HG02884 (cell line): ENCODE results near the gene TMEM52.

Source experiments
- ATAC-seq: cut with Tn5 transposase; IDR thresholded peaks from one replicate; pipeline ENCODE4 v1.9.1; 2021; ENCODE audit warnings: mild to moderate bottlenecking, moderate library complexity; ENCODE audit not compliant: unreplicated experiment

The TMEM52 gene

DNA sequence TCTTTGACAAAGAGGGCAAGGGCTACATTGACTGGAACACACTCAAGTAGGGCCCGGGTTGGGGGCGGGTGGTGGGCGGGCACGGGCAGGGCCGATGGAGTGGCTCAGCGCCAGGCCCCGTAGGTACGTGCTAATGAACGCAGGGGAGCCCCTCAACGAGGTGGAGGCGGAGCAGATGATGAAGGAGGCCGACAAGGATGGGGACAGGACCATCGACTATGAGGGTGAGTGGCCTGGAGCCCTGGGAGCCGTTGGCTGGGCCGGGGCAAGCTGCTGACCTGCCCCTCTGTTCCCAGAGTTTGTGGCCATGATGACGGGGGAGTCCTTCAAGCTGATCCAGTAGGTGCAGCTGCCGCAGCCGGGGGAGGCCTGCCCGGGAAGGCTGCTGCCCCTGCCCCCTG is 2.2 kb downstream of the TMEM52 start:
- no peak for ATAC-seq

DNA sequence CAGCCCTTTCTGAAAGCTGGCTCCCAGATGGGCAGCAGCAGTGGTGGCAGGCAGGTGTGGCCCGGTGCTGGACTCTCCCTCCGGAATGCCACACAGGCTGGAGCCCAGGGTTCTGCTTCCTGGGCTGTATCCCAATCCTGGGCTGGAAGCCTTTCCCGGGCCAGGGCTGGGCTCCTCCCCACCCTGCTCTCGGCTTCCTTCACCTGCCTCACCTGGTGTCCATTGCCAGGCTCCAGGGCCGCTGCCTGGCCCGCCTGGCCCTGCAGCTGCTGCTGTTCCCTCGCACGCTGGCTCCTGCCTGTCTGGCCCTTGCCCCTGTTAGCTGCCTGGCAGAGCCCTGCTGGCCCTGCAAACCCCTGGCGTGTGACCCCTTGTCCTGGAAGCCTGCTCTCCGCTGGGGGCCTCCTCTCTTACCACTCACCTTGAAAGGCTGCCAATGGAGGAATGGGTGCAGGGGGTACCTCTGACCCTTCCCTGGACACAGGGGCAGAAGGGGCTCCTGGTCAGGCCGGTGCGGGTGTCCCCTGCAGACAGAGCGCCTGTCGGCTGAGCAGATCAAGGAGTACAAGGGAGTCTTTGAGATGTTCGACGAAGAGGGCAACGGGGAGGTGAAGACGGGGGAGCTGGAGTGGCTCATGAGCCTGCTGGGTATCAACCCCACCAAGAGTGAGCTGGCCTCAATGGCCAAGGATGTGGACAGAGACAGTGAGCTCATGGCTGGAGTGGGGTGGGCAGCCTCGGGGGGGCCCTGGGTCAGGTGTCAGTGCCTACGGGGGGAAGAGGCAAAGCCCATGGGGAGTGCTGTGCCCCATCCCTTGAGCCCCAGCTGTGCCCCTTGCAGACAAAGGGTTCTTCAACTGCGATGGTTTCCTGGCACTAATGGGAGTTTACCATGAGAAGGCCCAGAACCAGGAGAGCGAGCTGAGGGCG is 2.9 kb downstream of the TMEM52 start:
- ATAC-seq: no peak

DNA sequence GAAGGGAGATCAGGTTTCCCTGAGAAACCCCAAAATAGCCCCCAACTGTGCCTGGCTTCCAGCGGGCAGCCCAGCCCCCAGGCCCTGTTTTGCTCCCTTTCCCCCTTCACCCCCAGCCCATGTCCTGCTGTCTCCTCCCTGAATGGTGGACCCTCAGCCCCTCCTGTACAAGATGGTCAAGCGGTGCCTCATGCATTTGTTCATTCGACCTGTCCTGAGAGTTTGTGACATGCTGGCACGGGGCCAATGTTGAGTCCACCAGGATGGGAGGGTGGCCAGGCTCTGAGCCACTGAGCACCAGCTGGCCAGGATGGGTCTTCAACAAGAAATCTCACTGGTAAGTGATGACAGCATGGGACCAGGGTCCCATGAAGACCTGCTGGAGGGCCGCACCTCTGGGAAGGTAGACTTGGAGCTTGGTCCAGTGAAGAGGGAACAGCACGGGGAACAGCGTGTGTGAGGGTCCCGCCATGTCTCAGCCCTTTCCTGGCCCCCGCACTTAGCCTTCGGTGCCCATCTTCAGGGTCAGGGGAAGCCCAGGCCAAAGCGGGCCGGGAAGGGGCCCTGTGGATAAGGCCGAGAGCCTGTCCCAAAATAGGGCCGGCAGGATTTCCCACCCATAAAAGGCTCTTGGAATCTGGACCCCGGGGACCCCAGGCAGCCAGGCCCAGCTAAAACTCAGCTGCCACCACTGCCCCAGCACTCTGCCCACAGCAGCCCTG is 3.9 kb downstream of the TMEM52 start, which contains the start of gene CALML6:
Gene CALML6, plus strand, starts transcription at position 290 of the 722 bp plus-strand sequence. Its CDS starts 21 bp downstream, at position 311.
- ATAC-seq: no peak

DNA sequence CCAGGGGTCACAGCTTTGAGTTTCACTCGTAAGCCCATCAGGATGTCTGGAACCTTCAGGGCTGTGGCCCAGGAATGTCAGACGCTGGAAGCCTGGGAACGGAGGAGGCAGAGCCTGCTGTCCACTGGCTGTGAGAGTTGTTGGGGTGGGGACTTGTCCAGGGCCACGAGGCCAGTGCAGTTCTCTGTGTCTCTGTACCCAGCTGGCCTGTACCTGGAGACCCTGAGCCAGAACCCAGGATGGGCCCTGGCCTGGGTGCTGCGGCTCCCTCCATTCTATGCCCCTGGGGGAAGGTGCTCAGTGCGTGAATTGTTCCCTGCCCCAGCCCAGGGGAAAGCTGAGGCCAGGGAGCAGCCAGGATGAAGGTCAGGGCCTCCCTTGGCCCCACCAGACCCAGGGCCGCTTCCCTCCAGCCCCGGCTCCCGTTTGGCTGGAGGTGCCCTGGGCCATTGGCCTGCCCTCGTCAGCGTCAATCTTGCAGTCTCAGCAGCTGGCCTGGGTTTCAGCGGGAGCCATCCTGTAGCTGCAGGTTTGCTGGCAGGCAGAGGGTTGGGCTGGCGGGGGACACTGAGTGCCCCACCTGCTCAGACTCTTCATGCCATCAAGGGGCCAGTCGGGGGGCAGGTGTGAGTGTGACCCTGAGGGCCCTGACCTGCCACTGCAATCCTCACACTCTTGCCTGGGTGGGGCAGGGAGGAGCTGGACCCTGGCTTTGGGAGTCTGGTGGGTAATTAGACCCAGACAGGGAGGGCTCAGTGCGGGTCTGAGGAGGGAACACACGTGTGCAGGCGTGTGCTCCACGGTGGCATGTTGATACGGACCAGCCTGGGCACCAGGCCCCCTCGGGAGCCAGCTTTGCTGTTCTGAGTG is 4.7 kb downstream of the TMEM52 start:
- no peak for ATAC-seq

DNA sequence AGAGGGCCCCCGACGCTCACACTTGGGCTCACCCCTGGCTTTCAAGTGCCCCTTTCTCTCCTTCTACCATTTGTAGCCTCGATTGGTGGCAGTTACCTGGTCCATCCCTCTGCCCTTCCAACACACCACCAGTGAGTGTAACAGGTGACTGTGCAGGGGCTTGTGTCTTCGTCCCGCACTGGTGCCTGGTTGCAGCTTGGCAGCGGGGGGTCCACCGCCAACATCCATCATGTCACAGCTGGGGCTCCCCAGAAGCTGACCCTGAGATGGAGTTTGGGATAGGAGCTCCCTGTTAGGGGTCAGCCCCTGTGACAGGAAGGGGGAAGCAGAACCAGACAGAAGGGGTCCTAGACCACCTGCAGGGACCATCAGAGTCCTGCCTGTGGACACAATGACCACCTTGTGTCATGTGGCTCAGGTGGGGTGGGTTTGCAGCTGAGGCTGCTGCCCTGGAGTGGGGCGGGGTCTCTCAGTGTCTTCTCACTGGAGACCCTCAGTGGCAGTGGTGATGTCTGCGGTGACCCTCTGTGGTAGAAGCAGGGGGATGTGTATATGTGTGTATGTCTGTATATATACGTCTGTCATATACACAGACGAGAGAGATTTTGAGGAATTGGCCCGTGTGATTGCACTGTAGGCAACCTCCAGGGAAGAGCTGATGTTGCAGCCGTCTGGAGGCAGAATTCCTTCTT is 7.6 kb downstream of the TMEM52 start:
- ATAC-seq: no peak

DNA sequence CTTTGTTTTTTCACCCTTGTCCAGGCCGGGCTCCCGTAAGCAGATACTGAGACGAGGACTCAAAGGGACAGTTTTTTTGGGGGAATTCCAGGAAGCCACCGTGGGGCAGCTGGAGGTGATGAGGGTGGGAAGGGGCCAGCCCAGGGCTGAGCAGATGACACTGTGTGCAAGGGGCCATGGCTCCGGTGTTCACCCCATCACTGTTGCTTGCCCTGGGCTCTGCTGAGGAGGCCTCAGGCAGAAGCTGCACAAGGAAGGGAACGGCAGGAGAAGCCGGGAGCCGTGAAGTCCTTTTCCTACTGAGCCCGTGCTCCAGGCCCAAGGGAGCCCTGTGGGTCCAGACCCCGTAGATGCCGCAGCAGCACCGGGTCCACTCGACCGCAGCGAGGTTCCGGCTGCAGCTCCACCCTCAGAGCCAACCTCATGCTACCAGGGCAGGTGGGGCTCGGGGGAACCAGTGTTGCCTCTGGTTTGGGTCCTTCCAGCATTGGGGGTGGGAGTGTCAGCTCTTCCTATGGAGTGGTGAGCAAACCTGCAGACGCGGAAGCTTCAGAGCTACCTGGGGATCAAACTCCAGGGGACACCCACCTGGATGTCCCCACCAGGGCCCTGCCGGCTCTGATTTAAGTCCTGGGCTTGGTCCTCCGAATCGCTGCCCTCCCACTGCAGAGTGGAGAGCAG is 8.3 kb downstream of the TMEM52 start:
- ATAC-seq: no peak

DNA sequence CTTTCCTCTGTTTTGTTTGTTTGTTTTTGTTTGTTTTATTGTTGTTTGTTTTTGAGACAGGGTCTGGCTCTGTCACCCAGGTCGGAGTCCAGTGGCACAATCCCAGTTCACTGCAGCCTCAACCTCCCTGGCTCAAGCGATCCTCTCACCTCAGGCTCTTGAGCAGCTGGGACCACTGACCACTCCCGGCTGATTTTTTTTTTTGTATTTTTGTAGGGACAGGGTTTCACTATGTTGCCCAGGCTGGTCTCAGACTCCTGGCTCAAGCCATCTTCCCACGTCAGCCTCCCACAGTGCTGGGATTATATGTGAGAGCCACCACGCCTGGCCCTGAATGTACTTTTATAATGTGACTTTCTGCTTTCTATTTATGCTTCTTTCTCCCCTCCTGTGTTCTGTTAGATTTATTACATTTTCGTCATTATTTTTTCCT is 9.0 kb downstream of the TMEM52 start:
- no peak for ATAC-seq

DNA sequence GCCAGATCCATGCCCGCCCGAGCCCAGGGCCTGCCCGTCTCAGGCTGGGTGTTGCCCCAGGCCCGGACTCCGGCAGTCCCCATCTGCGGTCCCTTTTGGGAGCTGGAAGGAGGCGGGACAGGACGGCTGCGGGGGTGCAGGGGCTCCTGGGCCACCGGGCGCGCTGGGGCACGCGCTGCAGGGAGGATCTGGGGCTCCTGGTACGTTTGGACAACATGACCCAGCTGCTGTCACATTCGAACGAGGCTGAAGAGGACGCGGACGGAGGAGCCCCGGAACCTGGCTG is 10.6 kb downstream of the TMEM52 start:
- ATAC-seq: no peak

DNA sequence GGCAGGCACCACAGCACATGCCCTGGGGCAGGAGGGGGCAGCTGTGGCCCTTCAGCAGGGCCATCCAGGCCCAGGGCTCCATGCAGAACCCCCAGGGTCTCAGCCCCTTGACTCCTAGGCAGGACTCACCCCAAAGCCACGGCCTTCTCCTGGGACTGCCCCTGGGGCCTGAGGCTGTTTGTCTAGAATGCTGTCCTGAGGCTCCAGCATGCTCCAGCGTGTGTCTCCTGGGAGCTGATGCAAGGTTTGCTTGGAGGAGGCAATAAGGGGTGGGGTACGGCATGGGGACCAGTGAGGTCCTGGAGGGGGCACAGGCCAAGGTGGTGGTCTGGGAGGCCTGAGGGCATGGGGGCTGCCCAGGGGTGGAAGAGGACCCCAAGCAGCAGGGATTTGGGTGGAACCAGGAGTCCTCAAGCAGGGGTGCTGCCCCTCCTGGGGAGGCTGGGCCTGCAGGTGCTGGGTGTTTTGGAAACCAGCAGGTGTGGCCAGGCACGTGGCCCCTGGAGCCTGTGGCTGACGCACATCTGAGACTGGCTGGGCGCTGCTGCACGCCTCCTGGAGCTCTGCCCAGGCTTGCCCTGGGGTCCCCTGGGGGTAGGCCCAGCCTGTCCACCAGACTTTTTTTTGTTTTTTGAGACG is 11.9 kb downstream of the TMEM52 start:
- ATAC-seq: no peak

DNA sequence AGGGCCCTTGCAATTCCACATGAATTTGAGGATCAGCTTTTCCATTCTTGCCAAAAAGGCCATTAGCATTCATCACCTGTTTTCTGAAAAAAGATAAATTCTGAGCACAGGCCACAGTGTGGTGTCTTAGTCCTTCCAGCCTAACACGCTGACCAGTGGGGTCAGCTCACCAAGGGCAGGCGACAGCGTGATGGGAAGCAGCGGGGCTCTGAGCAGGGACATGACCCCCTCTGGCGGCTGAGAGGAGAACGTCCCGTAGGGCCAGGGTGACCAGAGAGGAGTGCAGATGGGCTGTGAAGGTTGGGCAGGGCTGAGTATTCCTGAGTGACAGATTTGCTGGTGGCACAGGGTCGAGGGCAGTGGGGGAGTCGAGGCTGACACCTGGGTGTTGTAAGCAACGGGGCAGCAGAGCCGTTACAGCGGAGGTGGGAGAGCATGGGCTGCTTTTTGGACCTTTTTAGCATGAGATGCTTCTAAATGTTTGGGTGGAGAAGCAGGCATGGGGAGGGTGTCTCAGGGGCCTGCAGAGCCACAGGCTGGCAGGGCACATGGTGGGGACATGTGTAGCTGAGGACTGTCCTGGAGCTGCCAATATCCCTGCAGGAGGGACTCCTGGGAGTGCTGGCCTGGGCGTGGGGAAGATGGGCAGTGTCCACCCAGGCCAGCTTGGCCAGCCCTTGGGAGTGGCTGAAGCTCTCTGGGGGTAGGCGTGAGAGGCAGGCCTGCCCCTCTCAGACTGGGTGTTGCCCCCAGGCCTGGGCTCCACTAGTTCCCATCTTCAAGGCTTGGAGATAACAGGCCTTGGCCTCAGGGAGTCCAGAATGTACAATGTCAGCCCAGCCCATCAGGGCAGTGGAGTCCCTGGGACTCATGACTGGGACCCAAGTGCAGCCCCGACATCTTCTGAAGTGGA is 12.6 kb downstream of the TMEM52 start:
- peak; percentile 38 for ATAC-seq

DNA sequence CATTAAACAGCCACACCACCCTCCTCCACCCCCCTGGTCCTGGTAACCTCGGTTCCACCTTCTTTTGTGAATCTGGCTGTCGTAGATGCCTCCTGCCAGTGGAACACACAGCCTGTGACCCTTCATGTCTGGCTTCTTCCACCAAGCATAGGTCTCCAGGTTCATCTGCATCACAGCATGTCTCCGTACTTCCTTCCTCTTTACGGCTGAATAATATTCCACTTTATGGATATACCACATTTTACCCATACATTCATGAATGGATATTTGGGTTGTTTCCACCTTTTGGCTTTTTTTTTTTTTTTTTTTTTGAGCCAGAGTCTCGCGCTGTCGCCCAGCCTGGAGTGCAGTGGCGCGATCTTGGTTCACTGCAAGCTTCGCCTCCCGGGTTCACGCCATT is 15.9 kb downstream of the TMEM52 start:
- ATAC-seq: no peak

DNA sequence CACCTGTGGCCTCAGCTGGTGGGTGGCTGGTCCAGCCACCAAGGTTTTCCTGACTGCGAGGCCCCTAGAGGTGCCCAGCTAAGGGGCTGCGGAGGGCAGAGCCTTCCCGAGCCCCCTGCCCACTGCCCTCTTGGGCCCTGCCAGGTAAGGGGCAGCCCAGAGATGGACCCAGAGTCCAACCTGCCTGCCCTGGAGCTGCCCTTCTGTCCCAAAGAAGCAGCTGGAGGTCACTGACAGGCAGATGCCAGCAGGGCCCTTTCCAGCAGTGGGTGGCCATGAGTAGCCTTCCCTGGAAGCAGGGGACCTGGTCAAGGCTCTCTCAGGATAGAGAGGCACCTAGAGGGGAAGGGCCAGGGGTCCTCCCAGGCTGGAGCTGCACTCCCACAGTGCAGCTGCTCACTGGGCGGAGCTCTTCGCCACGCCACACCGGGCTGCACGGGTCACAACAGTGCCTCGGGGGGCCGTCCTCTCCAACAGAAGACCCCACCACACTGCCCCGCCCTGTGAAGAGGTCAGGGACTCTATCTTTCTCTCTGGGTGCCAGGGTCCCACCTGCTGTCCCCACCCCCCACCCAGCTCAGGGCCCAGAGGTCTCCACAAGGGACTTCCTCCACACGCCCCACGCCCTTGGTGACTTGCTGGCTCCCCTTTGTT is 17.3 kb downstream of the TMEM52 start:
- ATAC-seq: no peak

DNA sequence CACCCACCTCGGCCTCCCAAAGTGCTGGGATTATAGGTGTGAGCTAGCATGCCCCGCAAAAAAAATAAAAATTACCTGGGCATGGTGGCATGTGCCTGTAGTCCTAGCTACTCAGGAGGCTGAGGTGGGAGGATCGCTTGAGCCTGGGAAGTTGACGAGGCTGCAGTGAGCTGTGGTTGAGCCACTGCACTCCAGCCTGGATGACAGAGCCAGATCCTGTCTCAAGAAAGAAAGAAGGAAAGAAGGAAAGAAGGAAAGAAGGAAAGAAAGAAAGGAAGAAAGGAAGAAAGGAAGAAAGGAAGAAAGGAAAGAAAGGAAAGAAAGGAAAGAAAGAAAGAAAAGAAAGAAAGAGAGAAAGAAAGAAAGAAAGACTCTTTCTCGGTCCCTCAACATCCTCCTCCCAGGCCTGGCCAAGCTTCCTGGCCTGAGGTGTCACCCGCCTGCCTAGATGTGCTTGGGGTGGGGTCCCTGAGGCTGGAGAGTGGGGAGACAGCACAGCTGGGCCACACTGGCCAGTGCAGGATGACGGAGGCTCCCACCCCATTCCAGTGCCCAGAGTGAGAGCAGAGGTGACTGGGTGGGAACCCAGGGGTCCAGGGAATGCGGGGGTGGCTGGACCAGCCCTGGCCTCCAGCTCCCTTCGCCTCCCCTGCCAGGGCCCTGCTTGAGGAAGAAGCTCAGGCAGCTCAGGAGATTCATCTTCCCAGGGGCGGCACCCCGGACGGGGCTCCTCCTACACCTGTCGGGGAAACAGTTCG is 18.0 kb downstream of the TMEM52 start:
- ATAC-seq: no peak

DNA sequence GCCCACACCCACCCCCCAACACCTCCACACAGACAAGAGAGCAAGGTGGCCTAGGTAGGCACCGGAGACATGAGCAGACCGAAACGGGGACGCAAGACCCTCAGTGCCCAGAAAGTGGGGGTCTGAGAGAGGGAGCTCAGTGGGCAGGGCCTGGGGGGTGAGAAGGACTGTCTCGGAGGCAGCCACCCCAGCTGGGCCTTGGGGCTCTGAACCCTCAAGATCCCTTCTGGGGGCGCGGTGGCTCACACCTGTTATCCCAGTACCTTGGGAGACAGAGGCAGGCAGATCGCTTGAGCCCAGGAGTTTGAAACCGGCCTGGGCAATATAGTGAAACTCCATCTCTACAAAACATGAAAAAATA is 19.1 kb downstream of the TMEM52 start:
- no peak for ATAC-seq

DNA sequence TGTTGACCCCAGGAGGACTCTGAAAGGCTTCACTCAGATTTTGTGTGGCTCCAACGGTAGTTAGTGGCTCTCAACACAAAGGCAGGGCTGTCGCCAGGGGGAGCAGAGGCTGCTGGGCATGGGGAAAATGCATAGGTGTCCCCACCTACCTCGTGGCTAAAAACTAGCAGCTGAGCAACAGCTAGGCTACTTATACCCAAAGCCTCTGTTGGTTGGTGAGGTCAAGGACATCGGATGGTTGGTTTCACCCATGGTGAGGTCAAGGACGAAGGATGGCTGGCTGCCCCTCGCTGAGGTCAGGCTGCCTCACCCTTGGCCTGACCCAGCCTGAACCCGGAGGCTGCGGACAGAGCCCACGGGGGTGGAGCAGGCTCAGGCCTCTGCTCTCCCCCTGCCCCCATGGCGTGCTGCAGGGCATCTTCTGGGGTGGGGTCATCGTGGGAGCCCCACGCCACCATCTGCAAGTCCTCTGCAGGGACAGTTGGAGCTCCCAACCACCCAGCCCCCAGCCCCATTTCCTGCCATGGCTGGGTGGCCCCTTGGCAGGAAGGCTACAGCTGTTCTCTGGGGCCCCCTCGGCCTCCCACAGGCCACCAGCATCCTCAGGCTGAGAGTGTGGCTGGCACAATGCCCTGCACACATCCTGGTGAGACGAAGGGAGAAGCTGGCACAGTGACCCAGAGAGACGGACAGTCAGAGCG is 19.7 kb downstream of the TMEM52 start:
- no peak for ATAC-seq

DNA sequence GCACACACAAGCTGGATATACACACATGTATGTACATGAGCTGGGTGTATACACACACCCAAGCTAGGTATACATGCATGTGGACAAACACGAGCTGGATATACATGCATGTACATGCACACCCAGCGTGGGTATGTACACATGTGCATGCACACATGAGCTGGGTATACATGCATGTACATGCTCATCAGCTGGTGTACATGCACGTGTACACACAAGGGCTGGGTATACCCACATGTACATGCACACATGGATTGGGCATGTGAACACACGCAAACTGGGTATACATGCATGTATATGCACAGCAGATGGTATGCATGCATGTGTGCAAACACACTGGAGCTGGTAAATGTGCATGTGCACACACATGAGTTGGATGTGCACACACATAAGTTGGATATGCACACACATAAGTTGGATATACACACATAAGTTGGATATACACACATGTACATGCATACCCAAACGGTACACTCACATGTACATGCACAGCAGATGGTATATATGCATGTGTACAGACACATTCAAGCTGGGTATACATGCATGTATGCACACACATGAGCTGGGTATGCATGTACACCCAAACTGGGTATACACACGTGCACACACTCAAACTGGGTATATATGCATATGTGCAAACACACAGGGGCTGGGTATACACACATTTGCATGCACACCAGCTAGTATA is 20.7 kb downstream of the TMEM52 start:
- ATAC-seq: no peak
